Natural killer cell (primary cell): Measurements from ENCODE around the gene PTH. TPM values are rescaled to one million over a fixed set of nuclear protein-coding genes. Genes with fewer than 3 reads are reported as not detected.

ENCODE experiments used
- total RNA-seq, 4 donors: library from RNA; stranded (reverse); fragments of 120-200 nt in 1 of 4; gene quantifications; one replicate each; pipeline versions ENCODE4 v1.2.3 to v1.2.4, GENCODE V29; 2013 to 2022

Gene PTH
- total RNA-seq, 3 donors from 2014 or later (not counting 1 experiment from before 2014, with no cell fraction given) = not detected

Other genes with a start within 250 kb of the PTH start
- gene BMAL1, start 218.2 kb downstream of the PTH start, total RNA-seq = 100 to 1,000 TPM; 142 to 162 (median 145) TPM
- gene BTBD10, start 32.8 kb downstream of the PTH start, total RNA-seq = 10 to 100 TPM; 18.0 to 26.9 (median 23.2) TPM
- 10 to 100 TPM; 59.5 to 74.7 (median 74.6) TPM for gene FAR1, start 172.7 kb upstream of the PTH start, total RNA-seq